Measurements from ENCODE around the gene VWA3A. TPM values are rescaled to one million over a fixed set of nuclear protein-coding genes. Genes with fewer than 3 reads are reported as not detected.

Gene VWA3A
- total RNA-seq, 1 experiment from 2014 or later, result not detected

- Histone ChIP-seq H4K20me1 (ENCODE audit: insufficient read depth) (no peaks in the 10 kb centered on the region), H3K27me3 (ENCODE audit: insufficient read depth, low read length) (0 out of 2 replicates have a peak, but pooled peaks cover 10% of the 10 kb centered on the region), H3K4me1 (ENCODE audit: control insufficient read depth in 1 of 2, insufficient read depth in 2 of 2, low read length in 2 of 2) (no peaks in the 10 kb centered on the region), H3K9ac (ENCODE audit: low read length) (no peak overlapping the region), H2AFZ (ENCODE audit: low read depth, low read length, poor library complexity, severe bottlenecking) (no peak overlapping the region), H3K79me2 (ENCODE audit: insufficient read depth, low read length) (no peaks in the 10 kb centered on the region), H3K4me3 (replicated peaks in 1 of 2; ENCODE audit: low read depth in 1 of 2, low read length in 2 of 2) (no peak overlapping the region), H3K27ac (ENCODE audit: low read depth, low read length) (no peak overlapping the region), H3K36me3 (ENCODE audit: control insufficient read depth in 1 of 2, insufficient read depth in 2 of 2, low read length in 2 of 2) (no peaks in the 10 kb centered on the region), H3K9me3 (ENCODE audit: control insufficient read depth in 1 of 2, insufficient read depth in 1 of 2, low read depth in 1 of 2, low read length in 2 of 2) (no peaks in the 10 kb centered on the region), H3K9me2 (ENCODE audit: insufficient read depth) (no peaks in the 10 kb centered on the region), H3K4me2 (ENCODE audit: low read length) (no peak overlapping the region)
- DNase-seq (ENCODE audit: low read depth, low spot score) (no peak), ATAC-seq (no peak)
- ChIA-PET CTCF (no interaction called here), RAD21 (ENCODE audit: low non-redundant PET in 1 of 2, low total read pairs in 2 of 2, uncharacterized antibody in 2 of 2, unreplicated experiment in 2 of 2) (no interaction called here), POLR2A (no interaction called here)
- no peak for TF ChIP-seq ZNF274 (IDR thresholded peaks at IDR 0.05; ENCODE audit: low read depth, low read length)
- TF ChIP-seq CEBPB (IDR thresholded peaks at IDR 0.05; ENCODE audit: low read depth), result no peak
- TF ChIP-seq FOSL1 (IDR thresholded peaks at IDR 0.05; ENCODE audit: low read depth), result no peak
- TF ChIP-seq ATF3 (IDR thresholded peaks at IDR 0.05), result no peak
- no peak for TF ChIP-seq YY1 (IDR thresholded peaks at IDR 0.05; ENCODE audit: extremely low read depth, insufficient replicate concordance, low read depth, low read length)
- no peak for TF ChIP-seq JUND (IDR thresholded peaks at IDR 0.05)
- no peak for TF ChIP-seq TCF7L2 (IDR thresholded peaks at IDR 0.05; ENCODE audit: borderline replicate concordance, extremely low read depth, insufficient read depth, insufficient read length)
- no peak for TF ChIP-seq ZFX (IDR thresholded peaks at IDR 0.05)
- no peak for TF ChIP-seq REST (IDR thresholded peaks at IDR 0.05; ENCODE audit: low read depth)
- no peak for TF ChIP-seq SIN3A (IDR thresholded peaks at IDR 0.05; ENCODE audit: low read depth)
- TF ChIP-seq POLR2AphosphoS5 (IDR thresholded peaks at IDR 0.05; ENCODE audit: low read depth, low read length), result no peak
- no peak for TF ChIP-seq MAX (IDR thresholded peaks at IDR 0.05)
- no peak for TF ChIP-seq EGR1 (IDR thresholded peaks at IDR 0.05; ENCODE audit: low read depth)
- TF ChIP-seq SRF (IDR thresholded peaks at IDR 0.05; ENCODE audit: low read depth), result no peak
- TF ChIP-seq RAD21 (IDR thresholded peaks at IDR 0.05; ENCODE audit: low read depth), result no peak
- TF ChIP-seq, protein P1, sequence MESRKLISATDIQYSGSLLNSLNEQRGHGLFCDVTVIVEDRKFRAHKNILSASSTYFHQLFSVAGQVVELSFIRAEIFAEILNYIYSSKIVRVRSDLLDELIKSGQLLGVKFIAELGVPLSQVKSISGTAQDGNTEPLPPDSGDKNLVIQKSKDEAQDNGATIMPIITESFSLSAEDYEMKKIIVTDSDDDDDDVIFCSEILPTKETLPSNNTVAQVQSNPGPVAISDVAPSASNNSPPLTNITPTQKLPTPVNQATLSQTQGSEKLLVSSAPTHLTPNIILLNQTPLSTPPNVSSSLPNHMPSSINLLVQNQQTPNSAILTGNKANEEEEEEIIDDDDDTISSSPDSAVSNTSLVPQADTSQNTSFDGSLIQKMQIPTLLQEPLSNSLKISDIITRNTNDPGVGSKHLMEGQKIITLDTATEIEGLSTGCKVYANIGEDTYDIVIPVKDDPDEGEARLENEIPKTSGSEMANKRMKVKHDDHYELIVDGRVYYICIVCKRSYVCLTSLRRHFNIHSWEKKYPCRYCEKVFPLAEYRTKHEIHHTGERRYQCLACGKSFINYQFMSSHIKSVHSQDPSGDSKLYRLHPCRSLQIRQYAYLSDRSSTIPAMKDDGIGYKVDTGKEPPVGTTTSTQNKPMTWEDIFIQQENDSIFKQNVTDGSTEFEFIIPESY (IDR thresholded peaks at IDR 0.05; ENCODE audit: extremely low read depth, insufficient replicate concordance, low read length), result no peak
- TF ChIP-seq CBX3 (IDR thresholded peaks at IDR 0.05; ENCODE audit: low read depth), result no peak
- no peak for TF ChIP-seq EZH2phosphoT487 (IDR thresholded peaks at IDR 0.05; ENCODE audit: borderline replicate concordance)
- intact Hi-C loops (cut with micrococcal nuclease), result no loop called here
- BruUV-seq (replicated peaks), result no TSS peak
Measured at GRCh38 chr16:22144520-22144919, 52.2 kb downstream of the VWA3A start.

Data from HCT116 (cell line).